HFFc6 (cell line): ENCODE measurements around the gene NAA60. TPM values are rescaled to one million over a fixed set of nuclear protein-coding genes. Genes with fewer than 3 reads are reported as not detected.

Experiments
- DNase-seq: peaks from one replicate; pipeline ENCODE4 v3.0.0-alpha.2; 2018
- H3K27ac Mint-ChIP-seq: 2 replicates; pipeline ENCODE4 v1.8.0; 2020; ENCODE audit warnings: mild to moderate bottlenecking, mixed read lengths
- H3K27me3 Mint-ChIP-seq: 2 replicates; pipeline ENCODE4 v1.8.0; 2021; ENCODE audit warnings: mild to moderate bottlenecking, moderate library complexity, mixed read lengths; ENCODE audit not compliant: insufficient read depth
- H3K36me3 Mint-ChIP-seq: 2 replicates; pipeline ENCODE4 v1.8.0; 2021; ENCODE audit warnings: low read depth, mixed read lengths
- H3K4me1 Mint-ChIP-seq: 2 replicates; pipeline ENCODE4 v1.8.0; 2020; ENCODE audit warnings: low read depth, mixed read lengths
- H3K4me3 Mint-ChIP-seq: 2 replicates; pipeline ENCODE4 v1.8.0; 2020; ENCODE audit warnings: mild to moderate bottlenecking, moderate library complexity, mixed read lengths
- H3K9me3 Mint-ChIP-seq: 2 replicates; pipeline ENCODE4 v1.8.0; 2020; ENCODE audit warnings: mild to moderate bottlenecking, mixed read lengths
- CTCF ChIP-seq: fragments of 200-600 bp; sonication (generic); IDR thresholded peaks from 2 replicates; pipeline ENCODE4 v1.5.0; 2021; ENCODE audit warnings: antibody characterized with exemption, mild to moderate bottlenecking
- long read RNA-seq: library from polyadenylated mRNA; unstranded; transcript quantifications from one replicate; pipeline ENCODE4 v2.0.0, GENCODE V29; 2019
- total RNA-seq, 6 experiments: library from RNA; stranded (reverse); fragmentation: NEBNext Ultra II Directional; extraction: Animal tissue kit (Norgen Biotek cat#: 25700); gene quantifications; 2 replicates in 1 of 6; 3 replicates in 5 of 6; pipeline ENCODE4 v1.2.3, GENCODE V29; 2021

Gene NAA60
- 10 to 100 TPM; 30.7 to 44.6 (median 34.6) TPM for total RNA-seq
- long read RNA-seq, transcript NAA60-214 (6 exons, 2,931 nt) = major isoform, 8 of 30 reads
- long read RNA-seq, partial matches to known transcripts = 3 of 30 reads
- long read RNA-seq, other reads (novel, unspliced or antisense) = 5 of 30 reads

- peaks cover 6% of the 10 kb centered on the region for H3K4me1 Mint-ChIP-seq
- DNase-seq = peak; percentile 92
- H3K4me3 Mint-ChIP-seq = peak within 1 kb of the TSS; percentile 97
- no peak for TF ChIP-seq CTCF
- peak within 1 kb of the TSS; percentile 93 for H3K27ac Mint-ChIP-seq
- H3K27me3 Mint-ChIP-seq = peaks cover 8% of the 10 kb centered on the region
- peaks cover 31% of the 10 kb centered on the region for H3K36me3 Mint-ChIP-seq
- peaks cover 20% of the 10 kb centered on the region for H3K9me3 Mint-ChIP-seq
These were observed at the start of gene NAA60, which contains the start of gene ZNF597 for GRCh38 chr16:3443108-3444031. Gene NAA60 (plus strand): TSS chr16:3443680. CDS start chr16:3476228, 32,548 bp downstream. Gene ZNF597 (minus strand): TSS chr16:3443504. CDS start chr16:3443153, 351 bp downstream.

GRCh38 chr16:3400446-3400778, 43.1 kb upstream of the NAA60 start:
- Mint-ChIP-seq H3K27me3 (no peaks in the 10 kb centered on the region), H3K9me3 (peaks cover 30% of the 10 kb centered on the region), H3K4me1 (peaks cover 9% of the 10 kb centered on the region), H3K36me3 (peaks cover 61% of the 10 kb centered on the region), H3K4me3 (peak overlapping the region; percentile 91), H3K27ac (peak overlapping the region; percentile 52)
- DNase-seq = no peak
- TF ChIP-seq CTCF = no peak

DNA sequence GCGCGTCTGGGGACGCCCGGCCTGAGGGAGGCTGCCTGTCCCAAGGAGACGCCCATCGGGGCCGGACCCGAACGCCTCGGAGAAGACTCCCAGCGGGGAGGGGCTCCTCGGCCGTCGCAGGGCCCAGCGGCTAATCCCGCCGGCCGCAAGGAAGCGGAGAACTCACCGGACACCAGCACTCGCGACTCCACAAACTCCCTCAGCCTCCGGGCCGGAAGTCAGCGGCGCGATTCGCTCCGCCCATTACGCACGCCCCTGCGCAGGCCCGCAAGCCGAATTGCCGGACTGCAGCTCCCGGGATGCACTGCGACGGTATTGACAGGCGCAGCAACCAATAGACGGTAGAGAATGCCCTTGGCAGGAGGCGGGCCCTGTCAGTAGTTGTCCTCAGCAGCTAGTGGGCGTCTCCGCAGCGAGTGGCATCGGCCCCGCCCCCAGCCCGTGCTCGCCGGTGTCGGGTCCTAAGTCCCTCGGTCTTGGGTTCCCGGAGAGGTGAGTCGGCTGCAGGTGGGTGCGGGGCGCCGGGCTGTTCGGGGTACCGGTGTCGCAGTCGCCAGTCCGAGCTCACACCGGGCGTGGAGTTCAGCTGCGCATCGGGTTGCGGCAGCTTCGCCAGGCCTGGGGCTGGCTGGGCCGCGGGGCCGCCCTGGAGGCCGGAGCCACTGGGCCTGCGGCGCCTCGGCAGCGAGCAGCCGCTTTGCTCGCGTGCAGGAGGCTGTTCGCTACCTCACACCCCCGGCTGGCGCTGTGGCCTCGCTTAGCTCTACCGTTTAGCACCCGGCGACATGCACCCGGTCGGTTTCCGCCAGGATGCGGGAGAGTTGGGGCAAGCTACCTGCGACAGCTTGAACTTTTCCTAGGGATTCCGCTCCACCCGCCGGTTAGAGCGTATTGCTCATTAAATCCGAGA, 42.4 kb upstream of the NAA60 start, which contains the start of the genes ZNF174 and ZSCAN32:
Gene ZNF174 (plus strand): TSS at position 437 of the 910 bp plus-strand sequence. CDS start 790 bp downstream, outside the sequence.
Gene ZSCAN32 (minus strand): TSS at position 226 of the 910 bp plus-strand sequence. CDS start 3,447 bp downstream, outside the sequence.
- Mint-ChIP-seq H3K4me1 (peaks cover 9% of the 10 kb centered on the region), H3K36me3 (peaks cover 61% of the 10 kb centered on the region), H3K9me3 (peaks cover 36% of the 10 kb centered on the region), H3K4me3 (peak within 1 kb of the TSS; percentile 91), H3K27me3 (no peaks in the 10 kb centered on the region), H3K27ac (peak within 1 kb of the TSS; percentile 81)
- no peak for TF ChIP-seq CTCF
- DNase-seq = peak; percentile 99

DNA sequence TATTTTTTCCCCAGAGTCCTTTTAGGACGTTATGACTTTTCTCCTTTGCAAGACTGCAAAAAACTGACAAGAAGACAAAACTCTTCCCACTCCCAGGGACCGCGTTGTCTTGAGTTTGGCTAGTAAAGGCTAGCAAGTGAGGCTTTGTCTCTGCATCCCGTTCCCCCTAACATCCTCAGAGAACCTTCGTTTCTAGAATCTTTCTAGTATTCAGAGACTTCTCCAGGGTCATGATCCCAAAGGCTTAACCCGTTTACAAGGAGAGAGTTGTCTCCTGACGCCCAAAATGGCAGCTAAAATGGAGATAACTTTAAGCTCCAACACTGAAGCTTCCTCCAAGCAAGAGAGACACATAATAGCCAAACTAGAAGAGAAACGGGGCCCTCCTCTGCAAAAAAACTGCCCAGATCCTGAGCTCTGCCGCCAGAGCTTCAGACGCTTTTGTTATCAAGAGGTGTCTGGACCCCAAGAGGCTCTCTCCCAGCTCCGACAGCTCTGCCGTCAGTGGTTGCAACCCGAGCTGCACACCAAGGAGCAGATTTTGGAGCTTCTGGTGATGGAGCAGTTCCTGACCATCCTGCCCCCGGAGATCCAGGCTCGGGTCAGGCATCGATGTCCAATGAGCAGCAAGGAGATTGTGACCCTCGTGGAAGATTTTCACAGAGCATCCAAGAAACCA, 41.6 kb upstream of the NAA60 start:
- Mint-ChIP-seq H3K9me3 (peaks cover 44% of the 10 kb centered on the region), H3K27ac (peak overlapping the region; percentile 81), H3K36me3 (peaks cover 61% of the 10 kb centered on the region), H3K4me1 (peaks cover 9% of the 10 kb centered on the region), H3K4me3 (peak overlapping the region; percentile 91), H3K27me3 (no peaks in the 10 kb centered on the region)
- no peak for TF ChIP-seq CTCF
- DNase-seq = peak; percentile 3
